ENCODE measurements around the gene WIF1.
A peak's percentile ranks its signal among the peaks of the same experiment; 100 is the strongest.

Gene WIF1

DNA sequence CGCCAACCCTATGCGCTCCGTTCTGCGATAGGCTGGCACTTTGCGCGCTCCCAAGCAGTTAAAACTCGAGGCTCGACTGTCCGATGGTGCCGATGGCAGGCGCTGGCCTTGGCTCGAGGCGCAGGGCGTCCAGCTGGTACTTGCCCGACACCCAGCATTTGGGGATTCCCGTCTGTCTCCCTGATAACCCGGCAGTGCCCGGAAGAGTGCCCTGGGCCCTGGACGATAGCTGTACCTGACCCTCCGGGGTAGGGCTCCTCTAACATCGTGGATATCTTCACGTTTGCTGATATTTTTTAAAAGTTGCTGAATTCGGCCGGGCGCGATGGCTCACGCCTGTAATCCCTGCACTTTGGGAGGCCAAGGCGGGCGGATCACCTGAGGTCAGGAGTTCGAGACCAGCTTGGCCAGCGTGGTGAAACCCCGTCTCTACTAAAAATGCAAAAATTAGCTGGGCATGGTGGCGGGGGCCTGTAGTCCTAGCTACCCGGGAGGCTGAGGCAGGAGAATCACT lies 908 bp upstream of the WIF1 start:
- no peak for DNase-seq (ENCODE audit: low read depth)

DNA sequence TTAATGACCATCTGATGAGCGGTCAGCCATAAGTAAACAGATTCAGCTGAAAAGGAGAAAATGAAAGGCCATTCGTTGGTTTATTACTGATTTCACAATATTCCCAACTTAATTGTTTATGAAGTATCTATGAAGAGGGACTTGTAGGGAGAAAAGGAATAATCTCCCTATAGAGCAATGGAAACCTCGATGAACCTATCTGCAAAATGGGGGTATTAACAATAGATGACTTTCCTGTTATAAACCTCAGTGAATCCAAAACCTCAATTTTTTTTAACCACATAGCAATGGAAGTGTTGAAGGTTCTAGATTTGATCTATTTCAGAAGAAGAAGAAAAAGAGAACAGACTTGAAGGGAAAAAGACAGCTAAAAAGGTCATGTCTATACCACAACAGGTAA lies 2.0 kb downstream of the WIF1 start:
- DNase-seq (ENCODE audit: low read depth) = no peak

DNA sequence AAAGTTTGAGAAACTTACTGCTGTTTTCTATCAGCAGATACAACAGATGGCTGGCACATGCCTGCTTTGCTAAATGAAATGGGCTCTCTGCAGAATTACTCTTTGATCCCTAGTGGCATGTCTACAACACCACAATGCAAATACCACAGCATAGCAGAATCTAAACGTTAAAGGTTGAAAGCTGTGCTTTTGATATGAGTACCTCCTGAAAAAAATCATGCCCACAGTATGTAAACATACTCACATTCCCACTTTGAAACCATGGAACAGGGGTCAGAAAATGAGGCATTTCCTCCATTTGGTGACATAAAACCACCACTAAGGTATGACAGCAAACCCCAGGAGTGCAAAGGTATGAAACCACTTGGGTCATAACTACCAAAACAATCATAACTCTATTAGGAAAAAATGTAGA lies 7.5 kb downstream of the WIF1 start:
- no peak for DNase-seq (ENCODE audit: low read depth)

DNA sequence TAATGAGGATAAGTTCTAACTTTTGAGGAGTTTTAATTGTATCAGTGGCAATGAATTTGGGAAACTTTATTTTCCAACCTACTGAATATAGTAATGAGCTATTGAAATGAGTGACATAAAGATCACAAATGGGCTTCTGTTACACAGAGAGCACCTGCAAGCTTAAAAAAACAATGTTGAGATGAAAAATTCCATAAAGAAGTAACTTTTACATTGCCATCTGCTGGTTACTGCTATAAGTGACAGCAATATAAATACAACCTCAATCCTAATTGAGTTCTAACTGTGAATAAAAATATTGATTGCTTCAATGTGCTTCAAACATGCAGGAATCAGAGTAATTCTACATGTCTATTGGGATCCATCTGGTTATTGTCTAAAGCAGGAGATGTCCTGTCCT lies 14.2 kb downstream of the WIF1 start:
- DNase-seq (ENCODE audit: low read depth) = peak; percentile 39

DNA sequence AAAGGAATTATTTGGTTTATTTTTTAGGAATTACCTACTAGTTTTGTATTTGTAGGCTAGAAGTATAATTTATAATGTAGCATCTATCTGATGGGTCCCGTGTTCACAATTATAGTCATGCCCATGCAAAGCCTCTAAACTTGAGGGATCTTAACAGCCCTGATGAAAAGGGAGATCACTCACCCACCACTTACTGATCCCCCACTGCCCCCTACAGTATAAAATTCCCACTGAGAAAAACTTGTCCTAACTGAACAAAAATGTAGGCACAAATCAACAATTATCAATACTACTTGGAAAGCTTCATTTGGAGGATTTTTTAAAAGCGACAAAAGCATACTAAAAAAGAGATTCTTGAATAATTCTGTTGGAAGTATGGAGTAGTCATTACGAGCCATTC lies 21.0 kb downstream of the WIF1 start:
- DNase-seq (ENCODE audit: low read depth) = peak; percentile 39

DNA sequence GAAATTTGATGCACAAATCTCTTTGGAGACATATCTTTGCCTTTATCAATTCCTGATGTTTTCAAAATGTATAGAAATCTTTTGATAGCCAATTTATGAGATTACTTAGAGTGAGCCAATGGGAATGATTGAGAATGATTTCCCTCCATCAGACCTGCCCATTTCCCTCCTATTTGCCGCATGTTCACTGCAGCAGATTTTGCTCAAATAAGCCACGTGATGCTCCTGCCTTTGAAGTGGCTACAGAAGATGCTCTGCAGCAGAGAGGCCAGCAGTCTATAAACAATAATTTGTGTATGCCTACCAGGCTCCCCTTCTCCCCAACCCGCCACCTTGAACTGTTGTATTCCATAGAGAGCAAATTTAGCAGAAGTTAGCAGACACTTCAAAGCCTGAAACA lies 21.9 kb downstream of the WIF1 start:
- DNase-seq (ENCODE audit: low read depth) = no peak

DNA sequence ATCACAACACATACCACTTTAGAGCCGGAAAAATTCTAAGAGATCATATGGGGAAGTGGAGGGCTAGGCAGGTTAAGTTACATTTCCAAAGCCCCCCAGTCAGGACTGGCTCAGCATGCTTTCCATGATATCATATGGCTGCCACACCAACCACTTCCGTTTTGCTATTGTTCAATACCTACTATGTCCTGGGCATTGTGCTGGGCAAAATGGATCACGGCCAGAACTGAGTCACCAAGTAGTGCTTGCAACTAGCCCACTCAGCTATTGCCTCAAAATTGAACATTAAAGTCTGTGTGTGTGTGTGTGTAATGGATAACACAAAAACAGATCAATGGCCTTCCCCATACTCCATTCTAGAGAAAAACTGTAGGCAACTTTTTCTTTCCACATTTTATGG lies 22.7 kb downstream of the WIF1 start:
- peak; percentile 8 for DNase-seq (ENCODE audit: low read depth)

DNA sequence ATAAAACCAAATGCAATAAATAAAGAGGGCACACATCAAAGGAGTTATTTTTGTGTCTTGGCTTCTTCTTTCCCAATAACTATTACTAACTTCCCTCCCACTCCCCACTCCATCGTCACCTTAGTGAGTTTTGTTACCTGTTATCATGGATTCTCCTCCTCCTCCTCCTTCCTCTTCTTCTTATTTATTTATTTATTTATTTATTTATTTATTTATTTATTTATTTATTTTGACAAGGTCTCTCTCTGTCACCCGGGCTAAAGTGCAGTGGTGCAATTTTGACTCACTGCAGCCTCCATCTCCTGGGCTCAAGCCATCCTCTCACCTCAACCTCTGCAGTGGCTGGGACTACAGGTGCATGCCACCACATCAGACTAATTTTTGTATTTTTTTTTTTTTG lies 26.4 kb downstream of the WIF1 start:
- no peak for DNase-seq (ENCODE audit: low read depth)

DNA sequence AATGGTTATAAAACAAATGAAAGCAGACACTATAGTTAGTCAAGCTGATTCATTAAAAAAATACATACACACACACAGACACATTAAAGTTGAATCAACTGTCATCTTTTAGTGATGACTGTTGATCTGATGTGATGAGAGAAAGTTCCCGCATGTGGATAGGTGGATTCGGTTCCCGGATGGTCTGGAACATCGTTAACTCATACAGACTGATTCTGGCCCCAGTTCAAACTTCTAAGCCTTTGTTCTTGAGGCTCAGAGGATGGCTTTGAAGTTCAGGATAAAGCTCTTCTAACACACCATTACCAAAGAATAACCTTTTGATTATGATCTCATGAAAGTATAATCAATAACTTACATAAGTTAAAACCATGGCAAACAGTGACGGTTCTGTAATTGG lies 27.5 kb downstream of the WIF1 start:
- no peak for DNase-seq (ENCODE audit: low read depth)

DNA sequence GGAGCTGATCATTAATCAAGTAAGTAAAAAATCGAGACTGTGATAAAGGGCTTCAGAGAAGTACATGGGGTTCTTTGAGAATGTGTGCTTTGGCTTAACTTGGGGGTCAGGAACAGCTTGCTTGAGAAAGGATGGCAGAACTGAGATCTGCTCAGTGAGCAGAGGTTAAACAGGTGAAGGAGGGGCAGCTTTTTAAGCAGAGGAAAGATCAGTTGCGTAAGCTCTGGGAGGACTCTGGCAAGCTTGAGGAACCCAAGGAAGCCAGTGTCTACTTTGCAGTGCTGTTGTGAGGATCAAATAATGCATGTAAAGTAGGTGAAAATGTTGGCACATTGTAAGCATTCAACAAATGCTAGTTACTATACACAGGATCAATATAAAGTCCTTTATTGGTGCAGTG lies 30.6 kb downstream of the WIF1 start:
- DNase-seq (ENCODE audit: low read depth) = no peak

DNA sequence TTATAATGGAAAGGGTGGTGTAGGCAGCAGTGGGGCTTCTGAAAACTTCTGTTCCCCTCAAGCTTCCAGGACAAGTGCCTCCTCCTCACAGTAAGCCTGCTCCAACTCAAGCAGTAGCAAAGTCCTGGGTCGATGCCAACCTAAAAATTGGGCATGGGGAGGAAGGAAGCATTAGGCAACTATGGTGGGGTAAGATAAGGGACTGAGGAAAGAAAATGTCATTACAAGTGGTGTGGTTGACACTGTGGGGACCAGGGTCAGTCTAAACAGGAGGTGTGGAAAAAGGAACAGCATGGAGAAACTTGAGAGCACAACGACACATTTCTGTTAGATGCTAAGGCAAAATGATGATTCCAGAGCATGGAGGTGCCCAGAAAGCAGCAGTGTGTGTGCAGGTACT lies 34.9 kb downstream of the WIF1 start:
- DNase-seq (ENCODE audit: low read depth) = no peak

DNA sequence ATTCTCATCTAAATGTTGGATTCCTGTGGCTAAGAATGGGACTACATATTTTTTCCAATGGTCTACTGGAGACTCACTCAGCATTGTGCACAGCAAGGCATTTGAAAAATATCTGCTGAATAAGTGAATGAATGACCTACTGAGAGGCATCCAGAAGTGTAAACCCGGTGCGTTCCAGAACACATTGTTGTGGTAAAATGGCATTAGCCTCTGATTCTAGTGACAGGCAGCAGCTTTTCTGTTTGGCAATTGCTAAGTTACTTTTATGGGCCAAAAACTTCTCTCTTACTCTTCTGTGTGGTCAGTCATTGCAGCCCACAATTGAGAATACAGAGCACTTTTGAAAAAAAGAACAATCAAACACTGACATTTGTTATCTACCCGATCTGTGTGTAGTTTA lies 36.5 kb downstream of the WIF1 start:
- no peak for DNase-seq (ENCODE audit: low read depth)

DNA sequence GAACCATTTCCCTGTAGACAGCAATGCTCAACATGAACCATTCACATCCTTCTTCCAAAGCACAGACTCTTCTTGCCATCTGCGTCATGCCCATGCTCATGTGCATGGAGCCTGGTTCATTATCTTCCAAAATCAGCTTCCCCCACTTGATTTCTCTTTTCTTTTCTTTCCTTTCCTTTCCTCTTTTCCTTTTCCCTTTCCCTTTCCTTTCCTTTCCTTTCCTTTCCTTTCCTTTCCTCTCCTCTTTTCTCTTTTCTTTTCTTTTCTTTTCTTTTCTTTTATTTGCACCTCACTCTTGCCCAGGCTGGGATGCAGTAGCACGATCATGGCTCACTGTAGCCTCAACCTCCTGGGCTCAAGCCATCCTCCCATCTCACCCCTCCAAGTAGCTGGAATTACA lies 37.5 kb downstream of the WIF1 start:
- no peak for DNase-seq (ENCODE audit: low read depth)

DNA sequence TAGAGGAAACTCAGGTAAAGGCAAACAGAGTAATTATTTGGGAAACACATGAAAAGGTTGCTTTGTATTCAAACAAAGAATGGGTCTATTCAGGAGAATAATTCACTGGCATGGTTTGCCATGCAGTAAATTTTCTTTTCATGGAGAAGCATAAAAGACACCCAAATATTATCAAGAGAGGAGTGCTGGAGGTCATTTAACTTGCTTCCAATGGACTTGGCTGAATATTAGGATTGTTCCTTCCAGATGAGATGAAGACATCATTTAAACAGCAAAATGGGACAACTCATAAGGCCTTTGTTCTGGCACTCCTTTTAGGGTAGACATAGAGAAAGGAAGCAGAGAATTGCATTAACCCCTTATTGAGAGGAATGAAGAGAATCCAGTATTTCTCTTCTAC lies 38.7 kb downstream of the WIF1 start:
- DNase-seq (ENCODE audit: low read depth) = no peak

DNA sequence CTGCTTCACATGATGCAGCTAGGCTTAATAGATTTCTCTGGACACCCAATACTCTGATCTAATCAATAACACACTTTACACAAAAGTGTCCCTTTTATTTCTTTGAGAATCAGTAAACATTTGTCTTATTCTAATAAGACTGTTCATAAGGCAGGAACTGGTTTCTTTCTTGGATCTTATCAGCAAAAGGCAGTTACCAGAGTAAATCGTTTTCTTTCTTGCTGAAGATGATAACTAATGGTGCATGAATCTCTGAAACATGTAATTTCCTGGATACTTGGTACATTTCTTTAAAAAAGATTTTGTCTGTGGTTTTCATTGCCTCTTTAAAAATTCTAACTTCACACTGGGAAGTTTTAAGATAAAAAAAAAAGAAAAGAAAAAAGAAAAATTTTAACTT lies 39.6 kb downstream of the WIF1 start:
- no peak for DNase-seq (ENCODE audit: low read depth)

DNA sequence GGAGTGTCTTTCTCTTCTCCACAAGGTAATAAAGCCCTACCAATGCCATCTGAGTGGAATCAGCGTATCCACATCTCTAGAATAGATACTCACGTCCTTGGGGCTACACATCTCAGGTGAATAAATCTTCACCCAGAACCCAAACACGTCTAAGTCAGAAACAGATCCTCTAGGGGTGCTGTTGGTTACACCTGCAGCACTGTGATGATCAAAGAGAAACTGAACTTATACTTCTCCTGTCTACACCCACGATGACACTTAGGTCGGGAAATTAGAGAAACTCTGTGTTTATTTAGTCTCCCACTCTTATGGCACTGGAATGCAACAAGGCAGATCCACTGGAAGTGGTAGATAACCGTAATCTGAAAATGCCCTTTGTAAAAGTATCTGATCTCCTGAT lies 46.2 kb downstream of the WIF1 start:
- DNase-seq (ENCODE audit: low read depth) = no peak

DNA sequence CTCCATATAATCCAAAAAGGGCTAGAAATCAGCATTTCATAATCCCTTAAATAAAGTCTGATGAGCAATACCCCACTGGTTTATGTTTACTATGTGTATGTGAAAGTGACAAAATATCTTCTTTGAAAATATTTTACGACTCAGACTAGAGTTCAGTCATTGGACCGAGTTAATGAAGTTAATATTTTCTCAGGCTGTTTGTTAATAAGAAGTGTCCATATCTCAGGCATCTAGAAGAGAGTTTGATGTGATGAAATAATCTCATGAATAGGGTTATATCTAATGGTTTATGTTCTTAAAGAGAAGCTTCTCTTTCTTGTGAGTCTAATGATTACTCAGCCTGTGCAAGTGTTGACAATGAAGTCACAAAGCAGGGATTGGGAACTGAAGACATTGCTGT lies 51.8 kb downstream of the WIF1 start:
- DNase-seq (ENCODE audit: low read depth) = no peak

DNA sequence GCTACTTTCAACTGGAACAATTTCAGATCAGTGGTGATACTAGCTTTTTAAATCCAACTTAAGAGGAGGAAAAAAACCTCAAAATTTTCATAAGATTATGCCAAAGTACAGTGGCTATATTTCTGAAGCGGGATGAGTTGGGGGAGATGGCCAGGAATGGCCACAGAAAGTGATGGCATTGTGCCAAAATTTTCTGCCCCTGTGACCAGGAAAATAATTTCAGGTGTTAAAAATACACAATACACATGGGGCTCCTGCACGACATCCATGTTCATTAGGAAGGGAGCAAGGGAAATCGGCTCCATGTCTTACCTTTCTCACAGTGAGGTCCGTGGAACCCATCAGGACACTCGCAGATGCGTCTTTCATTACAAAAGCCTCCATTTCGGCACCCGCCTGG lies 53.7 kb downstream of the WIF1 start:
- DNase-seq (ENCODE audit: low read depth) = no peak

DNA sequence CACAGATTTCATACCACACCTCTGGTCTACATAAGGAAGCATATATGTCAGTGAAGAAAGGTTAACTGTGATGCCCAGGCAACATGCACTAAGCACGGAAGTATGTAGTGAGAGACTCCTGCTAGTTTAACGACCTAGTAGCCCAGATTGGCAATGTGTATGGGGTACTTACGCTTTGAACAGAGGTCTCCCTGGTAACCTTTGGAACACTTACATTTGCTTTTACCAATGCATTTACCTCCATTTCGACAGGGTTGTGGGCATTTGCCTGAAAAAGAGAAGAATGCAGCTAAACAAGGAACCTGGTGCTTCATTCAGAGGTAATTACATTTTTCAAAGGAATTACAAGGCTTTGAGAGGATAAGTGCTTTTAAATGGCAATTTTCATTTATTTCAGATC lies 65.2 kb downstream of the WIF1 start:
- DNase-seq (ENCODE audit: low read depth) = no peak

DNA sequence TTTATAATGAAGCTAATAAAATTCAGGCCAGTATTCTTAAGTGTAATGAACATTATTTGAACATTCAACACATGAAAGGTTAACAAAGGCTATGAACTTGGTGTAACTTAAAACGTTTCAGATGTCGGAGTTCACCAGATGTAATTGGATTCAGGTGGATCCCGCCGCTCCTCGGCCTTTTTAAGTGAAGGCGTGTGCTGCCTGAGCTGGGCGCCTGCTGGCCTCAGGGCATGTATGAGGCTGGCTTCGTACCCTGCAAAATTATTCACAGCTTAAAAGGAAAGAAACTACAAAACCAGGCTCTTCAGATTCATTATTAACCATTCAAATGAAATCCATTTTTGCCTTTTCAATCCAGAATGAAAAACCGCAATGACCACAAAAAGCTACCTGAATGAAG lies 69.9 kb downstream of the WIF1 start:
- no peak for DNase-seq (ENCODE audit: low read depth)

DNA sequence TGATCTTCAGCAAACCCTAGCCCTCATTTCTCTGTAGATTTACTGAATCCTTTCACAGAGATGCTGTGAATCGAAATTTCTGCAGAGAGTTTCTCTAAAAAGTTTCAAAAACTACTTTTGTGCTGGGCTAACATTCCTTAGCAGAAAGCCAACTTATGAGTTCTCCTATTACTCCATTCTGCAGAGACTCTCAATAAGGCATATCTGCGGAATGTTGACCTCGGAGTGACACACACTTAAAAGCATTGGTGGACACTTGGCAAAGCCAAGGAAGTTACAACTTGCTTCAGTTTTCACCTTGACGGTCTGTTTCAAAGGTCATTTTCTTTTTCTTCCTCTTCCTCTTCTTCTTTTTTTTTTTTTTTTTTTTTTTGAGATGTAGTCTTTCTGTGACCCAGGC lies 75.8 kb downstream of the WIF1 start:
- no peak for DNase-seq (ENCODE audit: low read depth)

DNA sequence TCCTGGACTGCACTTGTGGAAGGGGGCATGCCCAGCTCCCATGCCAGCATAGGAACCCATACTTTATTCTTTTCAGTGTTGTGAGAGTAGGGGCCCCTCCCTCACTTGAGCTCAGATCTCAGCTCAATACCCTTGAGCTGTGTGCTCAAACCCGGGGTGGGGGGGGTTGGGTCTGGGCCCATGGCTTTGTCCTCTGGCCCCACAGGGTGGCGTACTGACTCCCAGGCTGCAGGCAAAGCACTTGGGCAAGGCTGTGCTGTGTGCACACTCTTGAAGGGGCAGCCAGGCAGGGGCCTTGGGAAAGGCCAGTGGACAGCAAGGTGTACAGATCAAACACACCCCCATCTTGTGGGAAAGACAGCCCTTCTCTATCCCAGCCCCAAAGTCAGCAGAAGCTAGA lies 81.8 kb downstream of the WIF1 start:
- no peak for DNase-seq (ENCODE audit: low read depth)

DNA sequence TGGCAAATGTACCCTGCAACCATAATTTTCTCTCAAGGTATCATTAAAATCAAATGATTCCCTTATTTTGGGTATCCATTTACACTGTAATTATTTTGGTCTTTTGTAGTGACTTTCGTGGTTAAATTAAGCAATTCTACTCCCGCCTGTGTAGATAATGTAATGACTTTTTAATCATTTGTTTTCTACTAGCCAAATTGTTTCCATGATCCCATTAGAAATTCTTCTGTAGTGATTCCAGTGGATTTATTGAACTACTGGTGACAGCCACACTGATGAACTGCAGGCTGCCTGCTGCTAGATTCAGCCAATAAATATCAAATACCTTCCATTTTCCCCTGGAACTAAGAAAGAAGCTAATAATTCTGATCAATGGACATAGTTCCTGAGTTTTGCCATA lies 96.0 kb downstream of the WIF1 start:
- DNase-seq (ENCODE audit: low read depth) = no peak

DNA sequence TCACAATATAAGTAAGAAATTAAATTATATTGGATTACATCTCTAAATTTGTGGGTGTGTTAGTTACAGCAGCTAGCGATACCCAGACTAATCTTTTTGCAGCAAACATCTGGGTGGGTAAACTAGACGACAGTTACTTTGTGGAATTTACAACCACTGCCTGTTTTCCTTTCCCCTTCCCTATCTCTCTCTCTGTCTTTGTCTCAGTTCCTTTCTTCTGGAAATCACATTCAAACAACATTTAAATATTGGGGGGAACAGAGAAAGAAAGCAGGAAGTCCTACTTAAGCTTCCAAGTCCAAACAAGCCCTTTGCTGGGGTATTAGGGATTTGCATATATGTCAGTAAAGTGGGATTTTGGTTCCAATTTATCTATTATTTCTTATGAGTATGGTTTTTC lies 97.6 kb downstream of the WIF1 start:
- no peak for DNase-seq (ENCODE audit: low read depth)

DNA sequence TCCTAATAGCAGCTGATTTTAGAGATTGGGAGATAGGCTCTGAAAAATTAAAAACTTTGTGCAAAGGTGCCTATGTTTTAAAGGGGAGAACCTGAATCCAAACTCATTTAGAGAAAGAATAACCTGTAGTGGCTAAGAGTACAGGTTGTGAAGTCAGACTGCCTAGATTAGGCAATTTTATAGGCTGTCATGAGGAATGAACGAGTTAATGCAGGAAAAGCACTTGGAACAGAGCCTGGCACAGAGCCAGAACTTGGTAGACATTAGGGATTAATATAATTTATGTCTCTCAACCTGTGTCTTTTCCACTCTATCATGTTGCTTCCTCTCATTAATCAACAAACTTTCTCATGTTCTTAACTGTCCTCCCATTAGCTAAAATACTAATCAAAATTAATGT lies 98.1 kb downstream of the WIF1 start:
- DNase-seq (ENCODE audit: low read depth) = no peak
